WTC11 (cell line): ENCODE results near the gene RPL15.

Source experiments
- CREM ChIP-seq: sonication (generic); formaldehyde crosslinking; IDR thresholded peaks from 2 replicates; pipeline ENCODE4 v1.8.1; 2022; ENCODE audit warnings: mild to moderate bottlenecking, missing genetic modification reagents, moderate library complexity
- GABPB1 ChIP-seq: sonication (generic); formaldehyde crosslinking; IDR thresholded peaks from 2 replicates; pipeline ENCODE4 v1.8.1; 2023; ENCODE audit warnings: mild to moderate bottlenecking, missing genetic modification reagents
- JUN ChIP-seq: sonication (generic); formaldehyde crosslinking; IDR thresholded peaks from 2 replicates; pipeline ENCODE4 v1.8.0; 2023; ENCODE audit warnings: mild to moderate bottlenecking, missing genetic modification reagents
- KAT7 ChIP-seq: sonication (generic); formaldehyde crosslinking; IDR thresholded peaks from 2 replicates; pipeline ENCODE4 v1.8.1; 2023; ENCODE audit warnings: missing genetic modification reagents, mild to moderate bottlenecking, borderline replicate concordance
- MYBL2 ChIP-seq: sonication (generic); formaldehyde crosslinking; IDR thresholded peaks from 2 replicates; pipeline ENCODE4 v1.8.1; 2023; ENCODE audit warnings: mild to moderate bottlenecking, moderate library complexity, missing genetic modification reagents
- SMAD4 ChIP-seq: sonication (generic); formaldehyde crosslinking; IDR thresholded peaks from 2 replicates; pipeline ENCODE4 v1.8.0; 2022; ENCODE audit warnings: mild to moderate bottlenecking, missing genetic modification reagents
- SP1 ChIP-seq: sonication (generic); formaldehyde crosslinking; conservative IDR thresholded peaks from 2 replicates; pipeline ENCODE4 v1.8.1; 2022; ENCODE audit warnings: missing genetic modification reagents
- ZNF138 ChIP-seq: sonication (generic); formaldehyde crosslinking; conservative IDR thresholded peaks from 2 replicates; pipeline ENCODE4 v1.8.1; 2022; ENCODE audit warnings: mild to moderate bottlenecking, moderate library complexity, missing genetic modification reagents
- ZNF219 ChIP-seq: sonication (generic); formaldehyde crosslinking; IDR thresholded peaks from 2 replicates; pipeline ENCODE4 v1.8.0; 2023; ENCODE audit warnings: missing genetic modification reagents, mild to moderate bottlenecking, borderline replicate concordance
- ZNF423 ChIP-seq: fragments of 250-450 bp; sonication (Bioruptor Pico); IDR thresholded peaks from 2 replicates; pipeline ENCODE4 v2.1.2; 2022; ENCODE audit warnings: mild to moderate bottlenecking, moderate library complexity
- TF ChIP-seq, protein P1 (sequence below): fragments of 200-600 bp; IDR thresholded peaks from 2 replicates; pipeline ENCODE4 v1.8.0; 2022; ENCODE audit warnings: antibody characterized with exemption
- TF ChIP-seq, protein P2 (sequence below): fragments of 250-450 bp; sonication (Bioruptor Pico); IDR thresholded peaks from 2 replicates; pipeline ENCODE4 v1.9.0; 2021; ENCODE audit warnings: moderate library complexity, mild to moderate bottlenecking, inconsistent platforms, borderline replicate concordance
- TF ChIP-seq, protein P3 (sequence below): sonication (generic); formaldehyde crosslinking; IDR thresholded peaks from 2 replicates; pipeline ENCODE4 v1.8.0; 2023; ENCODE audit warnings: missing genetic modification reagents, mild to moderate bottlenecking, borderline replicate concordance
- TF ChIP-seq, protein P4 (sequence below): sonication (generic); formaldehyde crosslinking; conservative IDR thresholded peaks from 2 replicates; pipeline ENCODE4 v1.8.1; 2022; ENCODE audit warnings: mild to moderate bottlenecking, missing genetic modification reagents

- TF ChIP-seq CREM (CRISPR knock-in tag) (no peak), SP1 (no peak), GABPB1 (CRISPR knock-in tag) (no peak), JUN (CRISPR knock-in tag) (no peak), MYBL2 (CRISPR knock-in tag) (no peak), ZNF219 (CRISPR knock-in tag) (no peak), SMAD4 (CRISPR knock-in tag) (no peak), ZNF138 (CRISPR knock-in tag) (no peak), ZNF423 (no peak), KAT7 (CRISPR knock-in tag) (no peak)
- TF ChIP-seq, protein P1, sequence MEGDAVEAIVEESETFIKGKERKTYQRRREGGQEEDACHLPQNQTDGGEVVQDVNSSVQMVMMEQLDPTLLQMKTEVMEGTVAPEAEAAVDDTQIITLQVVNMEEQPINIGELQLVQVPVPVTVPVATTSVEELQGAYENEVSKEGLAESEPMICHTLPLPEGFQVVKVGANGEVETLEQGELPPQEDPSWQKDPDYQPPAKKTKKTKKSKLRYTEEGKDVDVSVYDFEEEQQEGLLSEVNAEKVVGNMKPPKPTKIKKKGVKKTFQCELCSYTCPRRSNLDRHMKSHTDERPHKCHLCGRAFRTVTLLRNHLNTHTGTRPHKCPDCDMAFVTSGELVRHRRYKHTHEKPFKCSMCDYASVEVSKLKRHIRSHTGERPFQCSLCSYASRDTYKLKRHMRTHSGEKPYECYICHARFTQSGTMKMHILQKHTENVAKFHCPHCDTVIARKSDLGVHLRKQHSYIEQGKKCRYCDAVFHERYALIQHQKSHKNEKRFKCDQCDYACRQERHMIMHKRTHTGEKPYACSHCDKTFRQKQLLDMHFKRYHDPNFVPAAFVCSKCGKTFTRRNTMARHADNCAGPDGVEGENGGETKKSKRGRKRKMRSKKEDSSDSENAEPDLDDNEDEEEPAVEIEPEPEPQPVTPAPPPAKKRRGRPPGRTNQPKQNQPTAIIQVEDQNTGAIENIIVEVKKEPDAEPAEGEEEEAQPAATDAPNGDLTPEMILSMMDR: no peak
- TF ChIP-seq, protein P2, sequence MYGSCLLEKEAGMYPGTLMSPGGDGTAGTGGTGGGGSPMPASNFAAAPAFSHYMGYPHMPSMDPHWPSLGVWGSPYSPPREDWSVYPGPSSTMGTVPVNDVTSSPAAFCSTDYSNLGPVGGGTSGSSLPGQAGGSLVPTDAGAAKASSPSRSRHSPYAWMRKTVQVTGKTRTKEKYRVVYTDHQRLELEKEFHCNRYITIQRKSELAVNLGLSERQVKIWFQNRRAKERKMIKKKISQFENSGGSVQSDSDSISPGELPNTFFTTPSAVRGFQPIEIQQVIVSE (CRISPR knock-in tag): no peak
- TF ChIP-seq, protein P3, sequence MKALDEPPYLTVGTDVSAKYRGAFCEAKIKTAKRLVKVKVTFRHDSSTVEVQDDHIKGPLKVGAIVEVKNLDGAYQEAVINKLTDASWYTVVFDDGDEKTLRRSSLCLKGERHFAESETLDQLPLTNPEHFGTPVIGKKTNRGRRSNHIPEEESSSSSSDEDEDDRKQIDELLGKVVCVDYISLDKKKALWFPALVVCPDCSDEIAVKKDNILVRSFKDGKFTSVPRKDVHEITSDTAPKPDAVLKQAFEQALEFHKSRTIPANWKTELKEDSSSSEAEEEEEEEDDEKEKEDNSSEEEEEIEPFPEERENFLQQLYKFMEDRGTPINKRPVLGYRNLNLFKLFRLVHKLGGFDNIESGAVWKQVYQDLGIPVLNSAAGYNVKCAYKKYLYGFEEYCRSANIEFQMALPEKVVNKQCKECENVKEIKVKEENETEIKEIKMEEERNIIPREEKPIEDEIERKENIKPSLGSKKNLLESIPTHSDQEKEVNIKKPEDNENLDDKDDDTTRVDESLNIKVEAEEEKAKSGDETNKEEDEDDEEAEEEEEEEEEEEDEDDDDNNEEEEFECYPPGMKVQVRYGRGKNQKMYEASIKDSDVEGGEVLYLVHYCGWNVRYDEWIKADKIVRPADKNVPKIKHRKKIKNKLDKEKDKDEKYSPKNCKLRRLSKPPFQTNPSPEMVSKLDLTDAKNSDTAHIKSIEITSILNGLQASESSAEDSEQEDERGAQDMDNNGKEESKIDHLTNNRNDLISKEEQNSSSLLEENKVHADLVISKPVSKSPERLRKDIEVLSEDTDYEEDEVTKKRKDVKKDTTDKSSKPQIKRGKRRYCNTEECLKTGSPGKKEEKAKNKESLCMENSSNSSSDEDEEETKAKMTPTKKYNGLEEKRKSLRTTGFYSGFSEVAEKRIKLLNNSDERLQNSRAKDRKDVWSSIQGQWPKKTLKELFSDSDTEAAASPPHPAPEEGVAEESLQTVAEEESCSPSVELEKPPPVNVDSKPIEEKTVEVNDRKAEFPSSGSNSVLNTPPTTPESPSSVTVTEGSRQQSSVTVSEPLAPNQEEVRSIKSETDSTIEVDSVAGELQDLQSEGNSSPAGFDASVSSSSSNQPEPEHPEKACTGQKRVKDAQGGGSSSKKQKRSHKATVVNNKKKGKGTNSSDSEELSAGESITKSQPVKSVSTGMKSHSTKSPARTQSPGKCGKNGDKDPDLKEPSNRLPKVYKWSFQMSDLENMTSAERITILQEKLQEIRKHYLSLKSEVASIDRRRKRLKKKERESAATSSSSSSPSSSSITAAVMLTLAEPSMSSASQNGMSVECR (CRISPR knock-in tag): no peak
- TF ChIP-seq, protein P4, sequence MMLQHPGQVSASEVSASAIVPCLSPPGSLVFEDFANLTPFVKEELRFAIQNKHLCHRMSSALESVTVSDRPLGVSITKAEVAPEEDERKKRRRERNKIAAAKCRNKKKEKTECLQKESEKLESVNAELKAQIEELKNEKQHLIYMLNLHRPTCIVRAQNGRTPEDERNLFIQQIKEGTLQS (CRISPR knock-in tag): no peak
Measured at GRCh38 chr3:23886311-23886710, 30.6 kb upstream of the RPL15 start.
